PC-9 (cell line): Measurements from ENCODE around the gene VEPH1. TPM values are rescaled to one million over a fixed set of nuclear protein-coding genes. Genes with fewer than 3 reads are reported as not detected.

Experiments
- BruUV-seq: library from RNA; stranded (reverse); fragments of 400-500 nt; replicated peaks from 2 replicates; lab custom pipeline; 2021; lab: Mats Ljungman, UMichigan
- CTCF ChIA-PET: fragments of 300-600 bp; sonication (Branson Sonifier 250); formaldehyde crosslinking; loops from one replicate; lab custom pipeline; 2022; ENCODE audit warnings: antibody characterized with exemption; lab: Charles Lee
- POLR2A ChIA-PET: fragments of 300-600 bp; sonication (Branson Sonifier 250); formaldehyde crosslinking; loops from one replicate; lab custom pipeline; 2022; ENCODE audit warnings: antibody characterized with exemption; ENCODE audit not compliant: unreplicated experiment; lab: Charles Lee
- DNase-seq, 2 experiments: peaks; one replicate each; pipeline versions ENCODE4 v3.0.0 to v3.0.0-alpha.2; 2015 to 2022; ENCODE audit warnings: mixed read lengths in 1 of 2
- H2AFZ ChIP-seq: fragments of 200-600 bp; sonication (generic); 2 replicates; pipeline ENCODE4 v1.8.1; 2017; ENCODE audit warnings: antibody characterized with exemption
- H3F3A ChIP-seq: fragments of 200-600 bp; sonication (generic); 2 replicates; pipeline ENCODE4 v1.8.1; 2017; ENCODE audit warnings: antibody characterized with exemption, mild to moderate bottlenecking, low read depth; ENCODE audit not compliant: insufficient read depth
- H3K27ac ChIP-seq: fragments of 200-600 bp; sonication (generic); 2 replicates; pipeline ENCODE4 v1.6.1; 2016; ENCODE audit warnings: mixed run types
- H3K27me3 ChIP-seq: fragments of 200-600 bp; sonication (generic); 2 replicates; pipeline ENCODE4 v1.6.1; 2016; ENCODE audit warnings: low read depth, mixed run types; ENCODE audit not compliant: insufficient read depth
- H3K36me3 ChIP-seq: fragments of 200-600 bp; sonication (generic); 2 replicates; pipeline ENCODE4 v1.6.1; 2016; ENCODE audit warnings: low read depth, mixed run types
- H3K4me1 ChIP-seq: fragments of 200-600 bp; sonication (generic); replicated peaks from 2 replicates; pipeline ENCODE4 v1.6.1; 2016; ENCODE audit warnings: mixed run types; ENCODE audit not compliant: insufficient read depth
- H3K4me2 ChIP-seq: fragments of 200-600 bp; sonication (generic); 2 replicates; pipeline ENCODE4 v1.6.1; 2017; ENCODE audit warnings: mixed run types
- H3K4me3 ChIP-seq: fragments of 200-600 bp; sonication (generic); 2 replicates; pipeline ENCODE4 v1.6.1; 2016; ENCODE audit warnings: mixed run types
- H3K79me2 ChIP-seq: fragments of 200-600 bp; sonication (generic); 2 replicates; pipeline ENCODE4 v1.6.1; 2017; ENCODE audit warnings: low read depth, mixed run types
- H3K9me2 ChIP-seq: fragments of 200-600 bp; sonication (generic); 2 replicates; pipeline ENCODE4 v1.8.1; 2017; ENCODE audit warnings: mild to moderate bottlenecking; ENCODE audit not compliant: insufficient read depth
- H3K9me3 ChIP-seq: fragments of 200-600 bp; sonication (generic); 2 replicates; pipeline ENCODE4 v1.8.1; 2016; ENCODE audit warnings: low read depth; ENCODE audit not compliant: insufficient read depth
- H4K20me1 ChIP-seq: fragments of 200-600 bp; sonication (generic); 2 replicates; pipeline ENCODE4 v1.8.1; 2017; ENCODE audit not compliant: insufficient read depth
- EZH2 ChIP-seq: fragments of 200-600 bp; sonication (generic); IDR thresholded peaks from 2 replicates; pipeline ENCODE4 v1.8.0; 2017; ENCODE audit warnings: antibody characterized with exemption, low read depth
- intact Hi-C: fragments of 100-400 bp; cut with micrococcal nuclease; formaldehyde crosslinking; loops from one replicate; pipeline ENCODE4 v1.10.0; 2022; ENCODE audit not compliant: unreplicated experiment
- total RNA-seq: library from RNA; stranded (reverse); gene quantifications from 2 replicates; pipeline ENCODE4 v1.2.3, GENCODE V29; 2021
- TF ChIP-seq, protein P1 (sequence below): fragments of 200-600 bp; sonication (generic); conservative IDR thresholded peaks from 2 replicates; pipeline ENCODE4 v1.6.1; 2017; ENCODE audit warnings: mixed run types, antibody characterized with exemption, mild to moderate bottlenecking, moderate library complexity

Gene VEPH1
- total RNA-seq, 1 experiment from 2014 or later, result 4.0 TPM

DNA sequence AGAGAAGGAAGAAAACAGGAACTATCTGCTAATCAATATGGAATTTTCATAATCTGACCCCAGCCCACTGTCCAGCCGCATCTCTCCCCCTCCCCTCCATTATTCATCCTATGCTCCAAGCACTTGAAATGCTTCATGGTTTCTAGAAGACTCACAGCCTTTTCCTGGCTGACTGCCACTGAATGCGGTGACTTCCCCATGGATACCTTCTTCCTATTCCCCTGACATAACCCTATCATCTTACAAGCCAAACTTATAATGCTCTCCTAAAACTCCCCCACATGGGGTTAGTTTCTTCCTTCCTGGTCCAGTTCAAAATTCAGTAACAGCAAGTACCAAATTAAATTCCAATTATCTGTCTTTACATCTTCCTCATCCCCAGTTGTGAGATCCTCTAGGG, 97.8 kb downstream of the VEPH1 start:
- TF ChIP-seq EZH2, result no peak
- TF ChIP-seq, protein P1, sequence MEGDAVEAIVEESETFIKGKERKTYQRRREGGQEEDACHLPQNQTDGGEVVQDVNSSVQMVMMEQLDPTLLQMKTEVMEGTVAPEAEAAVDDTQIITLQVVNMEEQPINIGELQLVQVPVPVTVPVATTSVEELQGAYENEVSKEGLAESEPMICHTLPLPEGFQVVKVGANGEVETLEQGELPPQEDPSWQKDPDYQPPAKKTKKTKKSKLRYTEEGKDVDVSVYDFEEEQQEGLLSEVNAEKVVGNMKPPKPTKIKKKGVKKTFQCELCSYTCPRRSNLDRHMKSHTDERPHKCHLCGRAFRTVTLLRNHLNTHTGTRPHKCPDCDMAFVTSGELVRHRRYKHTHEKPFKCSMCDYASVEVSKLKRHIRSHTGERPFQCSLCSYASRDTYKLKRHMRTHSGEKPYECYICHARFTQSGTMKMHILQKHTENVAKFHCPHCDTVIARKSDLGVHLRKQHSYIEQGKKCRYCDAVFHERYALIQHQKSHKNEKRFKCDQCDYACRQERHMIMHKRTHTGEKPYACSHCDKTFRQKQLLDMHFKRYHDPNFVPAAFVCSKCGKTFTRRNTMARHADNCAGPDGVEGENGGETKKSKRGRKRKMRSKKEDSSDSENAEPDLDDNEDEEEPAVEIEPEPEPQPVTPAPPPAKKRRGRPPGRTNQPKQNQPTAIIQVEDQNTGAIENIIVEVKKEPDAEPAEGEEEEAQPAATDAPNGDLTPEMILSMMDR, result no peak
- Histone ChIP-seq H3K27ac (no peak overlapping the region), H3K4me2 (no peak overlapping the region), H3K27me3 (no peaks in the 10 kb centered on the region), H3K9me2 (no peaks in the 10 kb centered on the region), H3K36me3 (no peaks in the 10 kb centered on the region), H3F3A (peaks cover 16% of the 10 kb centered on the region), H3K4me1 (peaks cover 25% of the 10 kb centered on the region), H3K79me2 (no peaks in the 10 kb centered on the region), H2AFZ (no peak overlapping the region), H3K9me3 (no peaks in the 10 kb centered on the region; the same call in 1 of the 2 replicates), H4K20me1 (no peaks in the 10 kb centered on the region), H3K4me3 (no peak overlapping the region)
- CTCF ChIA-PET, result no interaction called here
- no peak for DNase-seq
- no TSS peak for BruUV-seq
- intact Hi-C loops, result no loop called here
- POLR2A ChIA-PET, result no interaction called here

DNA sequence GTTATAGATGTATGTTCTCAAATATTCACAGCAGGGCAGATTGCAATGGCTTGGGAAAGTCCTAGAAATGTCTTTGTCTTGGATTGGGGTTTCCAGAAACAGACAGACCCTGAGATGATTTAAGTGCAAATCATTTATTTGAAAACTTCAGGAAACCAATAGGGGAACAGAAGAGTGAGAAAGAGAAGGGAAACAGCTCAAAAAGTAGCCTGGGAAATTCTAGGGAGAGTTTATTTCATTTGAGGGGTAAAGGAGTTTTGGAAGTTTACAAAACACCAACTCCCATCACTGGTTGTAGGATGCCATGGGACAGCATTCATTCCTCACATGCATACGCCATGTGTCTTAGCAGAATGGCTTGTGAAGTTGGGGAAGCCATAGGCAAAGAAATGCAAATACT, 98.8 kb downstream of the VEPH1 start:
- H3K4me3 ChIP-seq, result no peak overlapping the region
- H3K27me3 ChIP-seq, result no peaks in the 10 kb centered on the region
- ChIA-PET POLR2A (no interaction called here), CTCF (no interaction called here)
- no peaks in the 10 kb centered on the region for H3K9me3 ChIP-seq
- H3K36me3 ChIP-seq, result no peaks in the 10 kb centered on the region
- no peaks in the 10 kb centered on the region for H3K79me2 ChIP-seq
- H3F3A ChIP-seq, result peaks cover 13% of the 10 kb centered on the region
- intact Hi-C loops, result no loop called here
- no peaks in the 10 kb centered on the region for H3K9me2 ChIP-seq
- no peaks in the 10 kb centered on the region for H4K20me1 ChIP-seq
- BruUV-seq, result no TSS peak
- no peak for DNase-seq
- no peak overlapping the region for H3K4me2 ChIP-seq
- H3K4me1 ChIP-seq, result peaks cover 19% of the 10 kb centered on the region
- TF ChIP-seq, protein P1, result no peak
- no peak for TF ChIP-seq EZH2
- H3K27ac ChIP-seq, result no peak overlapping the region
- no peak overlapping the region for H2AFZ ChIP-seq

DNA sequence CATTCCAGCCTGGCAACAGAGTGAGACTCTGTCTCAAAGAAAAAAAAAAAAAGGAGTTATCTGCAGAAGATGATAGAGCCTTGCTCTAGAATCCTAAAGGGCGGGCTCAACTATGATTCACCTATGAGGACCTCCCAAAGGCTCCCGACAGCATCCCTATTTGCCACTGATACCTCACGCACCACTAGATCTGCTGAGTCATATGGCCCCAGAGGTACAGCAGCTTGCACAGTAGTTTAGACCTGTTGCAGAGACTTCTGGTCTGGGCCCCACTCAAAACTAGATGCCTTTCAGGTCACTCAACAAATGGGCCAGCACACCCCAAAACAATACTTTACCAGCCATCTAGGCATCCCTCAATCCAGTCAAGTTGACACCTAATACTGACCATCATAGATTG, 104.6 kb downstream of the VEPH1 start:
- no peaks in the 10 kb centered on the region; the same call in 1 of the 2 replicates for H3K9me3 ChIP-seq
- no peak overlapping the region for H3K27ac ChIP-seq
- no peak overlapping the region for H3K4me2 ChIP-seq
- ChIA-PET CTCF (no interaction called here), POLR2A (interaction anchor here (0.7 kb wide), 1 partner anchor 88 kb away, joined by 6 read pairs; no protein-coding TSS in a partner anchor)
- no peaks in the 10 kb centered on the region for H3K36me3 ChIP-seq
- H3K79me2 ChIP-seq, result no peaks in the 10 kb centered on the region
- no peaks in the 10 kb centered on the region for H3F3A ChIP-seq
- no peaks in the 10 kb centered on the region for H3K4me1 ChIP-seq
- H3K27me3 ChIP-seq, result no peaks in the 10 kb centered on the region
- H2AFZ ChIP-seq, result no peak overlapping the region
- H3K9me2 ChIP-seq, result no peaks in the 10 kb centered on the region
- DNase-seq, result no peak
- intact Hi-C loops, result no loop called here
- H4K20me1 ChIP-seq, result no peaks in the 10 kb centered on the region
- TF ChIP-seq, protein P1, result no peak
- no peak for TF ChIP-seq EZH2
- no peak overlapping the region for H3K4me3 ChIP-seq
- BruUV-seq, result no TSS peak
